ENCODE results near the gene WDR90. TPM values are rescaled to one million over a fixed set of nuclear protein-coding genes. Genes with fewer than 3 reads are reported as not detected.

The WDR90 gene
- total and polyA plus RNA-seq, 10 of the 15 experiments (the other 5 are each of a cell fraction or from before 2014, with no cell fraction given), result 2.0 to 65.0 (median 16.7) TPM

- no peak for TF ChIP-seq IKZF2 (IDR thresholded peaks at IDR 0.05)
- TF ChIP-seq IKZF1 (conservative IDR thresholded peaks at IDR 0.05), result peak; percentile 79; the same call in 1 of the 2 replicates
- no peak for TF ChIP-seq NFXL1 (IDR thresholded peaks at IDR 0.05; ENCODE audit: borderline replicate concordance)
- 0 out of 2 replicates have a peak, but pooled peaks have one; percentile 79 for TF ChIP-seq POLR2AphosphoS5 (IDR thresholded peaks at IDR 0.05; ENCODE audit: low read length)
- TF ChIP-seq MTA3 (IDR thresholded peaks at IDR 0.05; ENCODE audit: borderline replicate concordance, low read length), result no peak
- no peak for TF ChIP-seq SMAD1 (IDR thresholded peaks at IDR 0.05; ENCODE audit: low read depth, partially characterized antibody)
- TF ChIP-seq ZZZ3 (IDR thresholded peaks at IDR 0.05; ENCODE audit: control insufficient read depth, insufficient read length, low read depth), result no peak
- peak; percentile 71; the same call in 1 of the 2 replicates for TF ChIP-seq PAX5 (IDR thresholded peaks at IDR 0.05; ENCODE audit: borderline replicate concordance, low read depth, low read length)
- TF ChIP-seq USF2 (IDR thresholded peaks at IDR 0.05; ENCODE audit: borderline replicate concordance, low read depth, low read length), result no peak
- no peak for TF ChIP-seq SMC3 (IDR thresholded peaks at IDR 0.05; ENCODE audit: borderline replicate concordance, low read length)
- no peak for TF ChIP-seq KAT2A (conservative IDR thresholded peaks at IDR 0.05; ENCODE audit: control insufficient read depth, low read depth, low read length)
- no peak for TF ChIP-seq RAD21 (IDR thresholded peaks at IDR 0.05; ENCODE audit: insufficient read depth, low read depth, low read length)
- no peak for TF ChIP-seq NBN (IDR thresholded peaks at IDR 0.05)
- peak; percentile 53 for TF ChIP-seq SIX5 (IDR thresholded peaks at IDR 0.05; ENCODE audit: low read depth, low read length, severe bottlenecking)
- peak; percentile 90 for TF ChIP-seq TAF1 (IDR thresholded peaks at IDR 0.05; ENCODE audit: borderline replicate concordance, low read depth, low read length)
- peak; percentile 69 for TF ChIP-seq KLF5 (IDR thresholded peaks at IDR 0.05; ENCODE audit: partially characterized antibody)
- peak; percentile 94 for TF ChIP-seq NFYB (IDR thresholded peaks at IDR 0.05; ENCODE audit: insufficient read depth, low read depth, low read length)
- TF ChIP-seq E2F8 (IDR thresholded peaks at IDR 0.05; ENCODE audit: low read depth, partially characterized antibody), result no peak
- peak; percentile 84 to 89 for TF ChIP-seq SRF (IDR thresholded peaks at IDR 0.05; ENCODE audit: low read depth in 2 of 2, low read length in 2 of 2)
- no peak for TF ChIP-seq WRNIP1 (IDR thresholded peaks at IDR 0.05; ENCODE audit: borderline replicate concordance, low read depth, low read length)
- TF ChIP-seq SMAD5 (IDR thresholded peaks at IDR 0.05; ENCODE audit: low read depth), result 0 out of 2 replicates have a peak, but pooled peaks have one; percentile 45
- TF ChIP-seq, protein P1, sequence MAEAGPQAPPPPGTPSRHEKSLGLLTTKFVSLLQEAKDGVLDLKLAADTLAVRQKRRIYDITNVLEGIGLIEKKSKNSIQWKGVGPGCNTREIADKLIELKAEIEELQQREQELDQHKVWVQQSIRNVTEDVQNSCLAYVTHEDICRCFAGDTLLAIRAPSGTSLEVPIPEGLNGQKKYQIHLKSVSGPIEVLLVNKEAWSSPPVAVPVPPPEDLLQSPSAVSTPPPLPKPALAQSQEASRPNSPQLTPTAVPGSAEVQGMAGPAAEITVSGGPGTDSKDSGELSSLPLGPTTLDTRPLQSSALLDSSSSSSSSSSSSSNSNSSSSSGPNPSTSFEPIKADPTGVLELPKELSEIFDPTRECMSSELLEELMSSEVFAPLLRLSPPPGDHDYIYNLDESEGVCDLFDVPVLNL (IDR thresholded peaks at IDR 0.05; ENCODE audit: low read depth, low read length), result no peak
- TF ChIP-seq BMI1 (IDR thresholded peaks at IDR 0.05; ENCODE audit: borderline replicate concordance), result peak; percentile 99
- TF ChIP-seq ZNF622 (IDR thresholded peaks at IDR 0.05), result no peak
- no peak for TF ChIP-seq MYB (IDR thresholded peaks at IDR 0.05; ENCODE audit: borderline replicate concordance, low read depth, low read length)
Observed at GRCh38 chr16:684071-684794, 35.1 kb downstream of the WDR90 start, which contains the start of gene JMJD8 (continued).
